IMR-90 (cell line): ENCODE data around the gene UGT1A7. TPM values are rescaled to one million over a fixed set of nuclear protein-coding genes. Genes with fewer than 3 reads are reported as not detected.

Experiments used
- ATAC-seq: fragments of 200-7000 bp; cut with Tn5 transposase; 2 replicates; pipeline ENCODE4 v1.9.1; 2020; ENCODE audit warnings: low read depth, mild to moderate bottlenecking, moderate library complexity
- BruUV-seq: library from RNA; stranded (reverse); fragments of 400-500 nt; replicated peaks from 2 replicates; lab custom pipeline; 2021; lab: Mats Ljungman, UMichigan
- CTCF ChIA-PET: fragments of 300-600 bp; formaldehyde crosslinking; extraction: SDS; loops from one replicate; lab custom pipeline; 2021; ENCODE audit warnings: antibody characterized with exemption; lab: Yijun Ruan, JAX
- POLR2A ChIA-PET: fragments of 300-600 bp; sonication (Branson Sonifier 250); formaldehyde crosslinking; loops from one replicate; lab custom pipeline; 2022; ENCODE audit warnings: antibody characterized with exemption; ENCODE audit not compliant: unreplicated experiment; lab: Charles Lee
- DNase-seq: peaks from one replicate; pipeline ENCODE4 v3.0.0; 2013
- H2AFZ ChIP-seq: replicated peaks from 2 replicates; pipeline ENCODE3; 2013; ENCODE audit warnings: low read length, mild to moderate bottlenecking; ENCODE audit not compliant: poor library complexity
- H2AK5ac ChIP-seq: 2 replicates; pipeline ENCODE4 v1.6.1; 2013; ENCODE audit warnings: low read depth, low read length, inconsistent platforms
- H2AK9ac ChIP-seq: replicated peaks from 2 replicates; pipeline ENCODE3; 2013; ENCODE audit warnings: mild to moderate bottlenecking, low read depth, low read length, moderate library complexity; ENCODE audit not compliant: poor library complexity
- H2BK120ac ChIP-seq: 2 replicates; pipeline ENCODE4 v1.6.1; 2013; ENCODE audit warnings: low read depth, low read length, inconsistent platforms
- H2BK15ac ChIP-seq: 3 replicates; pipeline ENCODE4 v1.6.1; 2013; ENCODE audit warnings: low read depth, low read length, inconsistent platforms
- H2BK20ac ChIP-seq: 2 replicates; pipeline ENCODE4 v1.6.1; 2013; ENCODE audit warnings: low read depth, mild to moderate bottlenecking, inconsistent platforms, low read length, moderate library complexity
- H2BK5ac ChIP-seq: 2 replicates; pipeline ENCODE4 v1.6.1; 2013; ENCODE audit warnings: mild to moderate bottlenecking, low read depth, low read length, inconsistent platforms; ENCODE audit not compliant: poor library complexity, severe bottlenecking
- H3K14ac ChIP-seq: replicated peaks from 2 replicates; pipeline ENCODE4 v1.6.1; 2013; ENCODE audit warnings: low read depth, low read length, inconsistent platforms
- H3K18ac ChIP-seq: 2 replicates; pipeline ENCODE4 v1.6.1; 2013; ENCODE audit warnings: low read depth, low read length, control low read depth
- H3K23ac ChIP-seq: 2 replicates; pipeline ENCODE4 v1.6.1; 2013; ENCODE audit warnings: low read depth, low read length, inconsistent platforms
- H3K27ac ChIP-seq: 2 replicates; pipeline ENCODE4 v1.5.1; 2013; ENCODE audit warnings: mild to moderate bottlenecking, control low read depth, low read length; ENCODE audit not compliant: insufficient read depth
- H3K27me3 ChIP-seq: 2 replicates; pipeline ENCODE4 v1.6.1; 2013; ENCODE audit warnings: low read length; ENCODE audit not compliant: control insufficient read depth, insufficient read depth
- H3K36me3 ChIP-seq: 2 replicates; pipeline ENCODE4 v1.6.1; 2013; ENCODE audit warnings: low read length, mixed read lengths; ENCODE audit not compliant: control insufficient read depth, insufficient read depth
- H3K4ac ChIP-seq: 2 replicates; pipeline ENCODE4 v1.6.1; 2013; ENCODE audit warnings: low read depth, low read length, inconsistent platforms
- H3K4me1 ChIP-seq: 2 replicates; pipeline ENCODE4 v1.6.1; 2013; ENCODE audit warnings: low read length, mixed read lengths; ENCODE audit not compliant: control insufficient read depth, insufficient read depth
- H3K4me2 ChIP-seq: 2 replicates; pipeline ENCODE4 v1.6.1; 2013; ENCODE audit warnings: low read depth, mild to moderate bottlenecking, control low read depth, low read length, moderate library complexity
- H3K4me3 ChIP-seq: 2 replicates; pipeline ENCODE4 v1.5.1; 2013; ENCODE audit warnings: low read depth, mild to moderate bottlenecking, control low read depth, low read length, moderate library complexity; ENCODE audit not compliant: insufficient read depth
- H3K56ac ChIP-seq: 2 replicates; pipeline ENCODE4 v1.6.1; 2013; ENCODE audit warnings: low read length, inconsistent platforms; ENCODE audit not compliant: insufficient read depth; ENCODE audit errors: extremely low read depth
- H3K79me1 ChIP-seq, 2 experiments: 2 replicates each; pipeline ENCODE4 v1.6.1; 2013; ENCODE audit warnings: low read length in 2 of 2, inconsistent platforms in 1 of 2, low read depth in 1 of 2
- H3K9ac ChIP-seq: 2 replicates; pipeline ENCODE4 v1.6.1; 2013; ENCODE audit warnings: low read depth, low read length, control low read depth
- H3K9me1 ChIP-seq: 2 replicates; pipeline ENCODE4 v1.6.1; 2013; ENCODE audit warnings: low read length, inconsistent platforms; ENCODE audit not compliant: insufficient read depth
- H3K9me3 ChIP-seq: 2 replicates; pipeline ENCODE4 v1.6.1; 2013; ENCODE audit warnings: low read length; ENCODE audit not compliant: control insufficient read depth, insufficient read depth
- H4K20me1 ChIP-seq: 2 replicates; pipeline ENCODE4 v1.6.1; 2013; ENCODE audit warnings: low read length, inconsistent platforms; ENCODE audit not compliant: insufficient read depth
- H4K5ac ChIP-seq: 2 replicates; pipeline ENCODE4 v1.6.1; 2013; ENCODE audit warnings: mild to moderate bottlenecking, low read depth, low read length, control low read depth
- H4K8ac ChIP-seq, 2 experiments: 2 replicates each; pipeline ENCODE4 v1.6.1; 2013; ENCODE audit warnings: low read depth in 2 of 2, low read length in 2 of 2, control low read depth in 1 of 2, inconsistent platforms in 1 of 2
- H4K91ac ChIP-seq: 2 replicates; pipeline ENCODE4 v1.6.1; 2013; ENCODE audit warnings: low read depth, low read length, inconsistent platforms; ENCODE audit not compliant: insufficient read depth
- BHLHE40 ChIP-seq: fragments of 150-350 bp; IDR thresholded peaks from 2 replicates; pipeline ENCODE4 v1.6.1; 2016; ENCODE audit warnings: mild to moderate bottlenecking, low read depth, low read length
- CEBPB ChIP-seq: IDR thresholded peaks from 2 replicates; pipeline ENCODE4 v1.6.1; 2012; ENCODE audit warnings: low read depth, low read length, improper control_type of control experiment
- CHD1 ChIP-seq: IDR thresholded peaks from 2 replicates; pipeline ENCODE4 v1.6.1; 2012; ENCODE audit warnings: low read depth, low read length, improper control_type of control experiment
- FOS ChIP-seq: fragments of 150-350 bp; IDR thresholded peaks from 2 replicates; pipeline ENCODE4 v1.6.1; 2016; ENCODE audit warnings: low read depth, low read length
- MAFK ChIP-seq: IDR thresholded peaks from 2 replicates; pipeline ENCODE4 v1.6.1; 2012; ENCODE audit warnings: low read depth, low read length, improper control_type of control experiment
- MAZ ChIP-seq: IDR thresholded peaks from 2 replicates; pipeline ENCODE4 v1.6.1; 2012; ENCODE audit warnings: low read depth, mild to moderate bottlenecking, low read length, improper control_type of control experiment, moderate library complexity, borderline replicate concordance
- MXI1 ChIP-seq: IDR thresholded peaks from 2 replicates; pipeline ENCODE4 v1.6.1; 2012; ENCODE audit warnings: low read depth, mild to moderate bottlenecking, low read length, moderate library complexity, borderline replicate concordance
- NFE2L2 ChIP-seq: fragments of 150-350 bp; IDR thresholded peaks from 2 replicates; pipeline ENCODE4 v1.6.1; 2016; ENCODE audit warnings: low read depth, mild to moderate bottlenecking, low read length
- POLR2A ChIP-seq: IDR thresholded peaks from 2 replicates; pipeline ENCODE4 v1.6.1; 2012; ENCODE audit warnings: mild to moderate bottlenecking, low read depth, low read length
- RAD21 ChIP-seq: IDR thresholded peaks from 2 replicates; pipeline ENCODE4 v1.6.1; 2012; ENCODE audit warnings: low read length, improper control_type of control experiment
- RCOR1 ChIP-seq: IDR thresholded peaks from 2 replicates; pipeline ENCODE4 v1.6.1; 2012; ENCODE audit warnings: mild to moderate bottlenecking, low read length, improper control_type of control experiment; ENCODE audit not compliant: insufficient replicate concordance
- RFX5 ChIP-seq: IDR thresholded peaks from 2 replicates; pipeline ENCODE4 v1.8.0; 2012; ENCODE audit warnings: low read depth, mild to moderate bottlenecking, low read length, moderate library complexity
- SMC3 ChIP-seq: fragments of 150-350 bp; IDR thresholded peaks from 2 replicates; pipeline ENCODE4 v1.6.1; 2016; ENCODE audit warnings: low read depth, mild to moderate bottlenecking, antibody characterized with exemption, low read length, moderate library complexity
- WGBS, 2 experiments: methylation state at CpG; one replicate each; pipeline versions ENCODE4 v1.1.5 to v1.1.7; 2013; ENCODE audit warnings: missing lambda C conversion rate in 2 of 2; ENCODE audit not compliant: insufficient read length in 1 of 2; ENCODE audit errors: extremely low coverage in 2 of 2; 5-methylcytosine and 5-hydroxymethylcytosine counted together
- dilution Hi-C: fragments of 300-500 bp; cut with HindIII; formaldehyde crosslinking; loops from one replicate; pipeline ENCODE4 v1.14.3; 2018; ENCODE audit warnings: low sequenced_read_pairs; ENCODE audit not compliant: unreplicated experiment
- in situ Hi-C: fragments of 300-500 bp; cut with MboI; formaldehyde crosslinking; loops from 3 replicates; pipeline ENCODE4 v1.14.3; 2019; ENCODE audit warnings: low sequenced_read_pairs, inconsistent platforms, mixed read lengths
- intact Hi-C: fragments of 100-400 bp; cut with micrococcal nuclease; formaldehyde crosslinking; loops from 2 replicates; pipeline ENCODE4 v1.10.0; 2022
- polyA plus RNA-seq, 3 experiments: library from polyadenylated mRNA; depleted of rRNA; stranded (reverse); fragments of >200 nt; gene quantifications; 2 replicates each; pipeline ENCODE4 v1.2.3, GENCODE V29; 2012; ENCODE audit warnings: low replicate concordance in 1 of 3
- total RNA-seq: library from RNA; depleted of rRNA; stranded (reverse); fragments of >200 nt; gene quantifications from 2 replicates; pipeline ENCODE4 v1.2.3, GENCODE V29; 2012
- TF ChIP-seq, protein P1 (sequence below): conservative IDR thresholded peaks from 2 replicates; pipeline ENCODE4 v1.5.1; 2012; ENCODE audit warnings: mild to moderate bottlenecking, low read depth, low read length, improper control_type of control experiment
- TF ChIP-seq, protein P2 (sequence below): fragments of 150-350 bp; IDR thresholded peaks from 2 replicates; pipeline ENCODE4 v1.6.1; 2017; ENCODE audit warnings: mild to moderate bottlenecking, antibody characterized with exemption, low read length, low read depth
- TF ChIP-seq, protein P3 (sequence below): fragments of 150-350 bp; IDR thresholded peaks from 2 replicates; pipeline ENCODE4 v1.6.1; 2016; ENCODE audit warnings: low read depth, mild to moderate bottlenecking, low read length, moderate library complexity, borderline replicate concordance

Gene UGT1A7
- total and polyA plus RNA-seq, 2 of the 4 experiments (the other 2 are of a cell fraction): not detected

DNA sequence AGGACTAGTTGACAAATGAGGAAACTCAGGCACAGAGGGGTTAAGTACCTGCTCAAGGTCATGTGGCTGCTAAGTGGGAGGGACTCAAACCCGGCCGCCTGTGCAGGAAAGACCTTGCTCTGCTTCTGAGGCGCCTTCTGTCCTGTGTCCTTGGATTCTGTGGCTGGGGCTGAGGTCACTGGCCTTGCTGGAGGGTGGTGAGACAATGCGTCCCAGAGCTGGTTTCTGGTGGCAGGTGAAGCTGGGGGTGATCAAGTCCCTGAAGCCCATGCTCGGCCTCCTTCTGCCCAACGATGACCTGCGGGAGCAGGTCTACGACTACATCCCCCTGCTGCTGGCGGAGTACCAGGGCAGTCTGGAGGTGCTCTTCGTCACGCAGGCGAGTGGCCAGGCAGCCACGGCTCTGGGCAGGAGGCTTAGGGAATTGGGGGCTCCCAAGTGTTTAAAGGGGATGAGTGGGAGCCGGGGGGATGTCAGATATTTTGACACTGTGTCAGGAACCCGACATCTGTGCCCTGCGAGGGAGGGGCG is 112.5 kb downstream of the UGT1A7 start:
- H4K5ac ChIP-seq: no peak overlapping the region
- no peaks in the 10 kb centered on the region for H3K79me1 ChIP-seq
- no peaks in the 10 kb centered on the region for H3K4me1 ChIP-seq
- ATAC-seq: no peak
- no TSS peak for BruUV-seq
- no peaks in the 10 kb centered on the region for H3K36me3 ChIP-seq
- no peak for TF ChIP-seq POLR2A
- no peak for TF ChIP-seq MXI1
- TF ChIP-seq, protein P1, sequence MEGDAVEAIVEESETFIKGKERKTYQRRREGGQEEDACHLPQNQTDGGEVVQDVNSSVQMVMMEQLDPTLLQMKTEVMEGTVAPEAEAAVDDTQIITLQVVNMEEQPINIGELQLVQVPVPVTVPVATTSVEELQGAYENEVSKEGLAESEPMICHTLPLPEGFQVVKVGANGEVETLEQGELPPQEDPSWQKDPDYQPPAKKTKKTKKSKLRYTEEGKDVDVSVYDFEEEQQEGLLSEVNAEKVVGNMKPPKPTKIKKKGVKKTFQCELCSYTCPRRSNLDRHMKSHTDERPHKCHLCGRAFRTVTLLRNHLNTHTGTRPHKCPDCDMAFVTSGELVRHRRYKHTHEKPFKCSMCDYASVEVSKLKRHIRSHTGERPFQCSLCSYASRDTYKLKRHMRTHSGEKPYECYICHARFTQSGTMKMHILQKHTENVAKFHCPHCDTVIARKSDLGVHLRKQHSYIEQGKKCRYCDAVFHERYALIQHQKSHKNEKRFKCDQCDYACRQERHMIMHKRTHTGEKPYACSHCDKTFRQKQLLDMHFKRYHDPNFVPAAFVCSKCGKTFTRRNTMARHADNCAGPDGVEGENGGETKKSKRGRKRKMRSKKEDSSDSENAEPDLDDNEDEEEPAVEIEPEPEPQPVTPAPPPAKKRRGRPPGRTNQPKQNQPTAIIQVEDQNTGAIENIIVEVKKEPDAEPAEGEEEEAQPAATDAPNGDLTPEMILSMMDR: no peak
- no peak for TF ChIP-seq RAD21
- no peak for TF ChIP-seq MAZ
- TF ChIP-seq NFE2L2: no peak
- no peak for TF ChIP-seq BHLHE40
- TF ChIP-seq MAFK: no peak
- TF ChIP-seq RCOR1: no peak
- TF ChIP-seq, protein P2, sequence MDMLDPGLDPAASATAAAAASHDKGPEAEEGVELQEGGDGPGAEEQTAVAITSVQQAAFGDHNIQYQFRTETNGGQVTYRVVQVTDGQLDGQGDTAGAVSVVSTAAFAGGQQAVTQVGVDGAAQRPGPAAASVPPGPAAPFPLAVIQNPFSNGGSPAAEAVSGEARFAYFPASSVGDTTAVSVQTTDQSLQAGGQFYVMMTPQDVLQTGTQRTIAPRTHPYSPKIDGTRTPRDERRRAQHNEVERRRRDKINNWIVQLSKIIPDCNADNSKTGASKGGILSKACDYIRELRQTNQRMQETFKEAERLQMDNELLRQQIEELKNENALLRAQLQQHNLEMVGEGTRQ: no peak
- TF ChIP-seq, protein P3, sequence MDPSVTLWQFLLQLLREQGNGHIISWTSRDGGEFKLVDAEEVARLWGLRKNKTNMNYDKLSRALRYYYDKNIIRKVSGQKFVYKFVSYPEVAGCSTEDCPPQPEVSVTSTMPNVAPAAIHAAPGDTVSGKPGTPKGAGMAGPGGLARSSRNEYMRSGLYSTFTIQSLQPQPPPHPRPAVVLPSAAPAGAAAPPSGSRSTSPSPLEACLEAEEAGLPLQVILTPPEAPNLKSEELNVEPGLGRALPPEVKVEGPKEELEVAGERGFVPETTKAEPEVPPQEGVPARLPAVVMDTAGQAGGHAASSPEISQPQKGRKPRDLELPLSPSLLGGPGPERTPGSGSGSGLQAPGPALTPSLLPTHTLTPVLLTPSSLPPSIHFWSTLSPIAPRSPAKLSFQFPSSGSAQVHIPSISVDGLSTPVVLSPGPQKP: no peak
- TF ChIP-seq FOS: no peak
- TF ChIP-seq RFX5: no peak
- no peak for TF ChIP-seq SMC3
- no peak for TF ChIP-seq CEBPB
- TF ChIP-seq CHD1: no peak
- H4K20me1 ChIP-seq: no peaks in the 10 kb centered on the region
- no peak overlapping the region for H2AK9ac ChIP-seq
- H3K9me3 ChIP-seq: no peaks in the 10 kb centered on the region; the same call in 1 of the 2 replicates
- H3K56ac ChIP-seq: no peak overlapping the region
- no peak overlapping the region for H2BK15ac ChIP-seq
- no peak overlapping the region for H2AK5ac ChIP-seq
- no peak overlapping the region for H4K91ac ChIP-seq
- H3K14ac ChIP-seq: no peak overlapping the region
- CTCF ChIA-PET: no interaction called here
- H3K27ac ChIP-seq: no peak overlapping the region
- in situ Hi-C loops: no loop called here
- no peak overlapping the region for H3K9ac ChIP-seq
- no peak overlapping the region for H2BK20ac ChIP-seq
- H3K9me1 ChIP-seq: no peaks in the 10 kb centered on the region
- H3K4me3 ChIP-seq: no peak overlapping the region
- H3K27me3 ChIP-seq: peaks cover 10% of the 10 kb centered on the region
- dilution Hi-C loops: no loop called here
- H3K4ac ChIP-seq: no peak overlapping the region
- 57% methylated on average over 13 of the region's 17 CpGs; no CpG with 5 or more reads in 1 of the 2 experiments for WGBS, 2 experiments
- H2AFZ ChIP-seq: no peak overlapping the region
- DNase-seq: no peak
- no peak overlapping the region for H3K23ac ChIP-seq
- POLR2A ChIA-PET: no interaction called here
- H2BK120ac ChIP-seq: no peak overlapping the region
- no peak overlapping the region for H2BK5ac ChIP-seq
- intact Hi-C loops: no loop called here
- H3K18ac ChIP-seq: no peak overlapping the region
- H4K8ac ChIP-seq: no peak overlapping the region
- no peak overlapping the region for H3K4me2 ChIP-seq
